HepG2 (cell line): ENCODE data around the gene ZNF8. TPM values are rescaled to one million over a fixed set of nuclear protein-coding genes. Genes with fewer than 3 reads are reported as not detected.
A peak's percentile ranks its signal among the peaks of the same experiment; 100 is the strongest.

Experiments
- BCL6 ChIP-seq: IDR thresholded peaks from 2 replicates; pipeline ENCODE4 v1.6.1; 2016; ENCODE audit warnings: missing genetic modification reagents, missing compliant biosample characterization
- CC2D1A ChIP-seq: sonication (generic); formaldehyde crosslinking; IDR thresholded peaks from 2 replicates; pipeline ENCODE4 v1.8.1; 2023; ENCODE audit warnings: mild to moderate bottlenecking, missing genetic modification reagents
- CHD2 ChIP-seq: IDR thresholded peaks from 2 replicates; pipeline ENCODE4 v1.6.1; 2011; ENCODE audit warnings: low read depth, low read length, improper control_type of control experiment
- EHMT2 ChIP-seq: fragments of 200-600 bp; sonication (generic); IDR thresholded peaks from 2 replicates; pipeline ENCODE4 v1.7.0; 2017; ENCODE audit warnings: antibody characterized with exemption, low read depth, low read length, borderline replicate concordance
- HDAC6 ChIP-seq: fragments of 200-600 bp; sonication (generic); IDR thresholded peaks from 2 replicates; pipeline ENCODE4 v1.7.0; 2017; ENCODE audit warnings: mild to moderate bottlenecking, antibody characterized with exemption, low read length, low read depth
- ZFP62 ChIP-seq: sonication (generic); formaldehyde crosslinking; IDR thresholded peaks from 2 replicates; pipeline ENCODE4 v1.4.0; 2020; ENCODE audit warnings: missing genetic modification reagents
- ZKSCAN5 ChIP-seq: sonication (generic); formaldehyde crosslinking; IDR thresholded peaks from 2 replicates; pipeline ENCODE4 v1.5.1; 2020; ENCODE audit warnings: mild to moderate bottlenecking, missing genetic modification reagents
- ZNF557 ChIP-seq: sonication (generic); formaldehyde crosslinking; IDR thresholded peaks from 2 replicates; pipeline ENCODE4 v1.4.0; 2020; ENCODE audit warnings: missing genetic modification reagents
- ZNF660 ChIP-seq: sonication (generic); formaldehyde crosslinking; IDR thresholded peaks from 2 replicates; pipeline ENCODE4 v1.5.1; 2020; ENCODE audit warnings: mild to moderate bottlenecking, low read depth, missing genetic modification reagents, borderline replicate concordance
- ZNF713 ChIP-seq: sonication (generic); formaldehyde crosslinking; IDR thresholded peaks from 2 replicates; pipeline ENCODE4 v1.4.0; 2020; ENCODE audit warnings: mild to moderate bottlenecking, missing genetic modification reagents
- ZNF749 ChIP-seq: sonication (generic); formaldehyde crosslinking; IDR thresholded peaks from 2 replicates; pipeline ENCODE4 v1.8.0; 2022; ENCODE audit warnings: mild to moderate bottlenecking, missing genetic modification reagents, moderate library complexity, borderline replicate concordance
- ZNF772 ChIP-seq: sonication (generic); formaldehyde crosslinking; IDR thresholded peaks from 2 replicates; pipeline ENCODE4 v1.5.0; 2020; ENCODE audit warnings: mild to moderate bottlenecking, missing genetic modification reagents
- ZNF781 ChIP-seq: sonication (generic); formaldehyde crosslinking; IDR thresholded peaks from 2 replicates; pipeline ENCODE4 v1.5.1; 2020; ENCODE audit warnings: borderline replicate concordance, mild to moderate bottlenecking, missing genetic modification reagents; ENCODE audit errors: not compliant biosample characterization
- polyA plus RNA-seq, 8 experiments: library from polyadenylated mRNA; depleted of rRNA in 3 of 8; stranded (reverse) in 7 of 8; unstranded in 1 of 8; fragments of >200 nt; fragmentation: Illumina TruSeq in 4 of 8; extraction: Trizol in 4 of 8; gene quantifications; 2 replicates each; pipeline versions ENCODE4 v1.2.1 to v1.2.3, GENCODE V29; 2011 to 2016; ENCODE audit warnings: low read depth in 4 of 8, missing spikeins in 1 of 8, mixed read lengths in 1 of 8; ENCODE audit not compliant: insufficient read depth in 1 of 8
- total RNA-seq, 5 experiments: library from RNA; depleted of rRNA; stranded (reverse); fragments of >200 nt; fragmentation: Illumina TruSeq; extraction: Trizol; gene quantifications; 2 replicates each; pipeline ENCODE4 v1.2.3, GENCODE V29; 2016; ENCODE audit warnings: low read depth in 1 of 5
- TF ChIP-seq, protein P1 (sequence below): sonication (generic); formaldehyde crosslinking; IDR thresholded peaks from 2 replicates; pipeline ENCODE4 v1.4.0; 2020; ENCODE audit warnings: low read depth, missing genetic modification reagents
- TF ChIP-seq, protein P2 (sequence below): sonication (generic); formaldehyde crosslinking; IDR thresholded peaks from 2 replicates; pipeline ENCODE4 v1.5.0; 2020; ENCODE audit warnings: mild to moderate bottlenecking, missing genetic modification reagents
- TF ChIP-seq, protein P3 (sequence below): IDR thresholded peaks from 2 replicates; pipeline ENCODE4 v1.6.1; 2016; ENCODE audit warnings: missing genetic modification reagents, missing compliant biosample characterization
- TF ChIP-seq, protein P4 (sequence below): IDR thresholded peaks from 2 replicates; pipeline ENCODE4 v1.6.1; 2012; ENCODE audit warnings: low read depth, low read length, improper control_type of control experiment
- TF ChIP-seq, protein P5 (sequence below): sonication (generic); formaldehyde crosslinking; IDR thresholded peaks from 2 replicates; pipeline ENCODE4 v1.4.0; 2020; ENCODE audit warnings: missing genetic modification reagents, borderline replicate concordance

The ZNF8 gene
- total and polyA plus RNA-seq, 2 of the 13 experiments (the other 11 are each of a cell fraction or from before 2014, with no cell fraction given): 3.1 to 3.3 TPM

DNA sequence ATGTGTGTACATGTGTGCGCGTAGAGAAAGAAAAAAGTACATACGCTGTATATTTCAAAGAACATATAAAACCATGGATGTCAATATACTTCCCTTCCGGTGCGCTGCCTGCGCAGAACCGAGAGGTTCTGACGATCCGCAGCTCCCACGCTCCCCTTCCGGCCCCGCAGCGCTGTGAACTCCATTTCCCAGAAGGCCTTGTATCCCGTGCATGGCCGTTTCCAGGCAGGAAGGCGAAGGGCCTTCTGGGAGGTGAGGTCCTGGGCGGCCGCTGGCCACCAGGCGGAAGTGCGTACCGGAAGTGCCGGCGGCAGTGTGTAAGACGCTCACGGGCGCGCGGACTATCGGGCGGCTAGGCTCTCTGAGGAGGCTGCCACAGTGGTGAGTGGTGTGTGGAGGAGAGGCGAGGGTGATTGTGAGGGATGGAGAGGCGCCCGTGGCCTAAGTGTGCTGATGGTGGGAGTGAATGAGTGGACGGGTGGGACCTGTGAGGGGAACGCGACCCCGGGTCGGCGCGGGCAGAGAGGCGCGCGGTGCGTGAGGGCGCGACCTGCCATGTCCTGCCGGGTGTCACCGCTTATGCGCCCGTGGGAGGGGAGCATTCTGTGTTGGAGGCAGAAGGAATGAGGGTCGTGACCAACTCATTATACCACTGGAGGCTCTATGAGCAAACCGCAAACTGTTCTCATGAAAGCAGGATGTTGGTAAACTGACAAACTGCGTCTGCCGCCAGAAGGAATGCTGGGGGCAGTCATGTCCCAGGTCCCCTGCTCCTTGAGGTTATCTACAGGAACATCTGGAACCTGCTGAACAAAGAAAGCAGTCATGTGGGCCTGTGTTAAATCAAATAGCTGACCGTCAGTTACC lies 26.5 kb downstream of the ZNF8 start, which contains the start of gene ERVK3-1 (continued):
- TF ChIP-seq, protein P1, sequence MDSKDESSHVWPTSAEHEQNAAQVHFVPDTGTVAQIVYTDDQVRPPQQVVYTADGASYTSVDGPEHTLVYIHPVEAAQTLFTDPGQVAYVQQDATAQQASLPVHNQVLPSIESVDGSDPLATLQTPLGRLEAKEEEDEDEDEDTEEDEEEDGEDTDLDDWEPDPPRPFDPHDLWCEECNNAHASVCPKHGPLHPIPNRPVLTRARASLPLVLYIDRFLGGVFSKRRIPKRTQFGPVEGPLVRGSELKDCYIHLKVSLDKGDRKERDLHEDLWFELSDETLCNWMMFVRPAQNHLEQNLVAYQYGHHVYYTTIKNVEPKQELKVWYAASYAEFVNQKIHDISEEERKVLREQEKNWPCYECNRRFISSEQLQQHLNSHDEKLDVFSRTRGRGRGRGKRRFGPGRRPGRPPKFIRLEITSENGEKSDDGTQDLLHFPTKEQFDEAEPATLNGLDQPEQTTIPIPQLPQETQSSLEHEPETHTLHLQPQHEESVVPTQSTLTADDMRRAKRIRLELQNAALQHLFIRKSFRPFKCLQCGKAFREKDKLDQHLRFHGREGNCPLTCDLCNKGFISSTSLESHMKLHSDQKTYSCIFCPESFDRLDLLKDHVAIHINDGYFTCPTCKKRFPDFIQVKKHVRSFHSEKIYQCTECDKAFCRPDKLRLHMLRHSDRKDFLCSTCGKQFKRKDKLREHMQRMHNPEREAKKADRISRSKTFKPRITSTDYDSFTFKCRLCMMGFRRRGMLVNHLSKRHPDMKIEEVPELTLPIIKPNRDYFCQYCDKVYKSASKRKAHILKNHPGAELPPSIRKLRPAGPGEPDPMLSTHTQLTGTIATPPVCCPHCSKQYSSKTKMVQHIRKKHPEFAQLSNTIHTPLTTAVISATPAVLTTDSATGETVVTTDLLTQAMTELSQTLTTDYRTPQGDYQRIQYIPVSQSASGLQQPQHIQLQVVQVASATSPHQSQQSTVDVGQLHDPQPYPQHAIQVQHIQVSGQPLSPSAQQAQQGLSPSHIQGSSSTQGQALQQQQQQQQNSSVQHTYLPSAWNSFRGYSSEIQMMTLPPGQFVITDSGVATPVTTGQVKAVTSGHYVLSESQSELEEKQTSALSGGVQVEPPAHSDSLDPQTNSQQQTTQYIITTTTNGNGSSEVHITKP (CRISPR knock-in tag): peak; percentile 54; the same call in 1 of the 2 replicates
- no peak for TF ChIP-seq ZNF749 (CRISPR knock-in tag)
- TF ChIP-seq, protein P2, sequence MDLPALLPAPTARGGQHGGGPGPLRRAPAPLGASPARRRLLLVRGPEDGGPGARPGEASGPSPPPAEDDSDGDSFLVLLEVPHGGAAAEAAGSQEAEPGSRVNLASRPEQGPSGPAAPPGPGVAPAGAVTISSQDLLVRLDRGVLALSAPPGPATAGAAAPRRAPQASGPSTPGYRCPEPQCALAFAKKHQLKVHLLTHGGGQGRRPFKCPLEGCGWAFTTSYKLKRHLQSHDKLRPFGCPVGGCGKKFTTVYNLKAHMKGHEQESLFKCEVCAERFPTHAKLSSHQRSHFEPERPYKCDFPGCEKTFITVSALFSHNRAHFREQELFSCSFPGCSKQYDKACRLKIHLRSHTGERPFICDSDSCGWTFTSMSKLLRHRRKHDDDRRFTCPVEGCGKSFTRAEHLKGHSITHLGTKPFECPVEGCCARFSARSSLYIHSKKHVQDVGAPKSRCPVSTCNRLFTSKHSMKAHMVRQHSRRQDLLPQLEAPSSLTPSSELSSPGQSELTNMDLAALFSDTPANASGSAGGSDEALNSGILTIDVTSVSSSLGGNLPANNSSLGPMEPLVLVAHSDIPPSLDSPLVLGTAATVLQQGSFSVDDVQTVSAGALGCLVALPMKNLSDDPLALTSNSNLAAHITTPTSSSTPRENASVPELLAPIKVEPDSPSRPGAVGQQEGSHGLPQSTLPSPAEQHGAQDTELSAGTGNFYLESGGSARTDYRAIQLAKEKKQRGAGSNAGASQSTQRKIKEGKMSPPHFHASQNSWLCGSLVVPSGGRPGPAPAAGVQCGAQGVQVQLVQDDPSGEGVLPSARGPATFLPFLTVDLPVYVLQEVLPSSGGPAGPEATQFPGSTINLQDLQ (CRISPR knock-in tag): peak; percentile 44; the same call in 1 of the 2 replicates
- TF ChIP-seq, protein P3, sequence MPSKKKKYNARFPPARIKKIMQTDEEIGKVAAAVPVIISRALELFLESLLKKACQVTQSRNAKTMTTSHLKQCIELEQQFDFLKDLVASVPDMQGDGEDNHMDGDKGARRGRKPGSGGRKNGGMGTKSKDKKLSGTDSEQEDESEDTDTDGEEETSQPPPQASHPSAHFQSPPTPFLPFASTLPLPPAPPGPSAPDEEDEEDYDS (CRISPR knock-in tag): peak; percentile 93
- TF ChIP-seq HDAC6: no peak
- TF ChIP-seq ZNF781 (CRISPR knock-in tag): no peak
- TF ChIP-seq ZNF557 (CRISPR knock-in tag): no peak
- no peak for TF ChIP-seq BCL6 (CRISPR knock-in tag)
- TF ChIP-seq ZNF660 (CRISPR knock-in tag): no peak
- TF ChIP-seq ZKSCAN5: no peak
- TF ChIP-seq ZNF713: 0 out of 2 replicates have a peak, but pooled peaks have one; percentile 29
- TF ChIP-seq CC2D1A: no peak
- TF ChIP-seq ZNF772: peak; percentile 84; the same call in 1 of the 2 replicates
- TF ChIP-seq ZFP62 (CRISPR knock-in tag): peak; percentile 54; the same call in 1 of the 2 replicates
- TF ChIP-seq, protein P4, sequence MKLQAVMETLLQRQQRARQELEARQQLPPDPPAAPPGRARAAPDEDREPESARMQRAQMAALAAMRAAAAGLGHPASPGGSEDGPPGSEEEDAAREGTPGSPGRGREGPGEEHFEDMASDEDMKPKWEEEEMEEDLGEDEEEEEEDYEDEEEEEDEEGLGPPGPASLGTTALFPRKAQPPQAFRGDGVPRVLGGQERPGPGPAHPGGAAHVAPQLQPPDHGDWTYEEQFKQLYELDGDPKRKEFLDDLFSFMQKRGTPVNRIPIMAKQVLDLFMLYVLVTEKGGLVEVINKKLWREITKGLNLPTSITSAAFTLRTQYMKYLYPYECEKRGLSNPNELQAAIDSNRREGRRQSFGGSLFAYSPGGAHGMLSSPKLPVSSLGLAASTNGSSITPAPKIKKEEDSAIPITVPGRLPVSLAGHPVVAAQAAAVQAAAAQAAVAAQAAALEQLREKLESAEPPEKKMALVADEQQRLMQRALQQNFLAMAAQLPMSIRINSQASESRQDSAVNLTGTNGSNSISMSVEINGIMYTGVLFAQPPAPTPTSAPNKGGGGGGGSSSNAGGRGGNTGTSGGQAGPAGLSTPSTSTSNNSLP: no peak
- TF ChIP-seq CHD2: no peak
- TF ChIP-seq, protein P5, sequence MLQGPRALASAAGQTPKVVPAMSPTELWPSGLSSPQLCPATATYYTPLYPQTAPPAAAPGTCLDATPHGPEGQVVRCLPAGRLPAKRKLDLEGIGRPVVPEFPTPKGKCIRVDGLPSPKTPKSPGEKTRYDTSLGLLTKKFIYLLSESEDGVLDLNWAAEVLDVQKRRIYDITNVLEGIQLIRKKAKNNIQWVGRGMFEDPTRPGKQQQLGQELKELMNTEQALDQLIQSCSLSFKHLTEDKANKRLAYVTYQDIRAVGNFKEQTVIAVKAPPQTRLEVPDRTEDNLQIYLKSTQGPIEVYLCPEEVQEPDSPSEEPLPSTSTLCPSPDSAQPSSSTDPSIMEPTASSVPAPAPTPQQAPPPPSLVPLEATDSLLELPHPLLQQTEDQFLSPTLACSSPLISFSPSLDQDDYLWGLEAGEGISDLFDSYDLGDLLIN (CRISPR knock-in tag): 0 out of 2 replicates have a peak, but pooled peaks have one; percentile 10
- no peak for TF ChIP-seq EHMT2
